Measurements from ENCODE around the gene MGMT.

DNA sequence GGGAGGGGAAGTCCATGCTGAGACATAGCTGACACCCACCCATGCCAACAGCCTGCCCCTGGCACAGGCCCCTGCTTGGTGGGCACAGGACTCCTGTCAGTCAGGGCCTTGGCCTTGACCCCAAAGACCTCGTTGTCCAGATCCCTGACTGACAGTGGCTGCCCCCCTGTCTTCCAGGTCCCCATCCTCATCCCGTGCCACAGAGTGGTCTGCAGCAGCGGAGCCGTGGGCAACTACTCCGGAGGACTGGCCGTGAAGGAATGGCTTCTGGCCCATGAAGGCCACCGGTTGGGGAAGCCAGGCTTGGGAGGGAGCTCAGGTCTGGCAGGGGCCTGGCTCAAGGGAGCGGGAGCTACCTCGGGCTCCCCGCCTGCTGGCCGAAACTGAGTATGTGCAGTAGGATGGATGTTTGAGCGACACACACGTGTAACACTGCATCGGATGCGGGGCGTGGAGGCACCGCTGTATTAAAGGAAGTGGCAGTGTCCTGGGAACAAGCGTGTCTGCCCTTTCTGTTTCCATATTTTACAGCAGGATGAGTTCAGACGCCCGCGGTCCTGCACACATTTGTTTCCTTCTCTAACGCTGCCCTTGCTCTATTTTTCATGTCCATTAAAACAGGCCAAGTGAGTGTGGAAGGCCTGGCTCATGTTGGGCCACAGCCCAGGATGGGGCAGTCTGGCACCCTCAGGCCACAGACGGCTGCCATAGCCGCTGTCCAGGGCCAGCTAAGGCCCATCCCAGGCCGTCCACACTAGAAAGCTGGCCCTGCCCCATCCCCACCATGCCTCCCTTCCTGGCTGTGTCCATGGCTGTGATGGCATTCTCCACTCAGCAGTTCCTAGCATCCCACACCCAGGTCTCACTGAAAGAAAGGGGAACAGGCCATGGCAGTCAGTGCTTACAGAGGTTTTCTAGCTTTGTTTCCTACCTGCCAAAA is 299.8 kb downstream of the MGMT start:
- TF ChIP-seq, protein P1, sequence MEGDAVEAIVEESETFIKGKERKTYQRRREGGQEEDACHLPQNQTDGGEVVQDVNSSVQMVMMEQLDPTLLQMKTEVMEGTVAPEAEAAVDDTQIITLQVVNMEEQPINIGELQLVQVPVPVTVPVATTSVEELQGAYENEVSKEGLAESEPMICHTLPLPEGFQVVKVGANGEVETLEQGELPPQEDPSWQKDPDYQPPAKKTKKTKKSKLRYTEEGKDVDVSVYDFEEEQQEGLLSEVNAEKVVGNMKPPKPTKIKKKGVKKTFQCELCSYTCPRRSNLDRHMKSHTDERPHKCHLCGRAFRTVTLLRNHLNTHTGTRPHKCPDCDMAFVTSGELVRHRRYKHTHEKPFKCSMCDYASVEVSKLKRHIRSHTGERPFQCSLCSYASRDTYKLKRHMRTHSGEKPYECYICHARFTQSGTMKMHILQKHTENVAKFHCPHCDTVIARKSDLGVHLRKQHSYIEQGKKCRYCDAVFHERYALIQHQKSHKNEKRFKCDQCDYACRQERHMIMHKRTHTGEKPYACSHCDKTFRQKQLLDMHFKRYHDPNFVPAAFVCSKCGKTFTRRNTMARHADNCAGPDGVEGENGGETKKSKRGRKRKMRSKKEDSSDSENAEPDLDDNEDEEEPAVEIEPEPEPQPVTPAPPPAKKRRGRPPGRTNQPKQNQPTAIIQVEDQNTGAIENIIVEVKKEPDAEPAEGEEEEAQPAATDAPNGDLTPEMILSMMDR (IDR thresholded peaks at IDR 0.05), result no peak
- TF ChIP-seq POLR2A (IDR thresholded peaks at IDR 0.05), result no peak

All from testis (tissue), 2 donors.